Measurements from ENCODE around the gene CNTLN.

DNA sequence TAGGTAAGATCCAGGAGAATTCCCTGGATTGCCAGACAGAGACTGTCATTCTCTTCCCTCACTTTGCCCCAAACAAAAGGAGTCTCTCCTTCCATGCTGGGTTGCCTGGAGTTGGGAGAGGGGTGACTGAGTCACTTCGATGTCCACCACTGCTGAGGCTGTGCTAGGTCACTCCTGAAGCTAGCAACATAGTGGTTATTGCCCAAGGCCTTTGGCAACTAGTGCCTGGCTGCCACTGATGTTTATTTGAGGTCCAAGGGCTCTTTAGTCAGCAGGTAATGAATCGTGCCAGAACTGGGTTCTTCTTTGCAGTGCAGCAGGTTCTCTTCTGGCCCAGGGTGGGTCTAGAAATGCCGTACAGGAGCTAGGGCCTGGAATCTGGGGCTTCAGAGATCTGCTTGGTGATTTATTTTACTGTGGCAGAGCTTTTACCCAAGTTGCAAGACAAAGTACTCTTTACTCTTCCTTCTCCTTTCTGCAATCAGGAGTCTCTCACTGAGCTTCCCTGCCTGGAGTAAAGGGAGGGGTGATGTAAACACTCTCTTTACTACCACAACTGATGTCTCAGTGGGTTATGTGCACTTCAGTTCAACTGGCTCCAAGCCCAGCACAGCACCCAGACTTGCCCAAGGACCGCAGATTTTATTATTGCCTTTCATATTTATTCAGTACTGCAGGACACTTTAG lies 288.3 kb downstream of the CNTLN start:
- TF ChIP-seq EZH2 (IDR thresholded peaks at IDR 0.05) (no peak), EZH2phosphoT487 (IDR thresholded peaks at IDR 0.05; ENCODE audit: borderline replicate concordance) (no peak), YY1 (IDR thresholded peaks at IDR 0.05; ENCODE audit: extremely low read depth, insufficient replicate concordance, low read depth, low read length) (no peak), RAD21 (IDR thresholded peaks at IDR 0.05; ENCODE audit: low read depth) (no peak), POLR2AphosphoS5 (IDR thresholded peaks at IDR 0.05; ENCODE audit: low read depth, low read length) (no peak), POLR2A (IDR thresholded peaks at IDR 0.05; ENCODE audit: borderline replicate concordance, extremely low read depth, insufficient read depth, insufficient read length) (no peak), EGR1 (IDR thresholded peaks at IDR 0.05; ENCODE audit: low read depth) (no peak)
- TF ChIP-seq, protein P1, sequence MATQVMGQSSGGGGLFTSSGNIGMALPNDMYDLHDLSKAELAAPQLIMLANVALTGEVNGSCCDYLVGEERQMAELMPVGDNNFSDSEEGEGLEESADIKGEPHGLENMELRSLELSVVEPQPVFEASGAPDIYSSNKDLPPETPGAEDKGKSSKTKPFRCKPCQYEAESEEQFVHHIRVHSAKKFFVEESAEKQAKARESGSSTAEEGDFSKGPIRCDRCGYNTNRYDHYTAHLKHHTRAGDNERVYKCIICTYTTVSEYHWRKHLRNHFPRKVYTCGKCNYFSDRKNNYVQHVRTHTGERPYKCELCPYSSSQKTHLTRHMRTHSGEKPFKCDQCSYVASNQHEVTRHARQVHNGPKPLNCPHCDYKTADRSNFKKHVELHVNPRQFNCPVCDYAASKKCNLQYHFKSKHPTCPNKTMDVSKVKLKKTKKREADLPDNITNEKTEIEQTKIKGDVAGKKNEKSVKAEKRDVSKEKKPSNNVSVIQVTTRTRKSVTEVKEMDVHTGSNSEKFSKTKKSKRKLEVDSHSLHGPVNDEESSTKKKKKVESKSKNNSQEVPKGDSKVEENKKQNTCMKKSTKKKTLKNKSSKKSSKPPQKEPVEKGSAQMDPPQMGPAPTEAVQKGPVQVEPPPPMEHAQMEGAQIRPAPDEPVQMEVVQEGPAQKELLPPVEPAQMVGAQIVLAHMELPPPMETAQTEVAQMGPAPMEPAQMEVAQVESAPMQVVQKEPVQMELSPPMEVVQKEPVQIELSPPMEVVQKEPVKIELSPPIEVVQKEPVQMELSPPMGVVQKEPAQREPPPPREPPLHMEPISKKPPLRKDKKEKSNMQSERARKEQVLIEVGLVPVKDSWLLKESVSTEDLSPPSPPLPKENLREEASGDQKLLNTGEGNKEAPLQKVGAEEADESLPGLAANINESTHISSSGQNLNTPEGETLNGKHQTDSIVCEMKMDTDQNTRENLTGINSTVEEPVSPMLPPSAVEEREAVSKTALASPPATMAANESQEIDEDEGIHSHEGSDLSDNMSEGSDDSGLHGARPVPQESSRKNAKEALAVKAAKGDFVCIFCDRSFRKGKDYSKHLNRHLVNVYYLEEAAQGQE (IDR thresholded peaks at IDR 0.05; ENCODE audit: low read depth) = no peak
- TF ChIP-seq, protein P2, sequence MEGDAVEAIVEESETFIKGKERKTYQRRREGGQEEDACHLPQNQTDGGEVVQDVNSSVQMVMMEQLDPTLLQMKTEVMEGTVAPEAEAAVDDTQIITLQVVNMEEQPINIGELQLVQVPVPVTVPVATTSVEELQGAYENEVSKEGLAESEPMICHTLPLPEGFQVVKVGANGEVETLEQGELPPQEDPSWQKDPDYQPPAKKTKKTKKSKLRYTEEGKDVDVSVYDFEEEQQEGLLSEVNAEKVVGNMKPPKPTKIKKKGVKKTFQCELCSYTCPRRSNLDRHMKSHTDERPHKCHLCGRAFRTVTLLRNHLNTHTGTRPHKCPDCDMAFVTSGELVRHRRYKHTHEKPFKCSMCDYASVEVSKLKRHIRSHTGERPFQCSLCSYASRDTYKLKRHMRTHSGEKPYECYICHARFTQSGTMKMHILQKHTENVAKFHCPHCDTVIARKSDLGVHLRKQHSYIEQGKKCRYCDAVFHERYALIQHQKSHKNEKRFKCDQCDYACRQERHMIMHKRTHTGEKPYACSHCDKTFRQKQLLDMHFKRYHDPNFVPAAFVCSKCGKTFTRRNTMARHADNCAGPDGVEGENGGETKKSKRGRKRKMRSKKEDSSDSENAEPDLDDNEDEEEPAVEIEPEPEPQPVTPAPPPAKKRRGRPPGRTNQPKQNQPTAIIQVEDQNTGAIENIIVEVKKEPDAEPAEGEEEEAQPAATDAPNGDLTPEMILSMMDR (IDR thresholded peaks at IDR 0.05 in 2 of 3, conservative IDR thresholded peaks at IDR 0.05 in 1 of 3; ENCODE audit: borderline replicate concordance in 1 of 3, insufficient read depth in 1 of 3, low read depth in 2 of 3, low read length in 2 of 3) = no peak

Measured in HCT116 (cell line).